Liver (tissue), 9 donors: Measurements from ENCODE around the gene AFP. TPM values are rescaled to one million over a fixed set of nuclear protein-coding genes. Genes with fewer than 3 reads are reported as not detected.

Experiments
- DNase-seq: peaks from one replicate; pipeline ENCODE4 v3.0.0-alpha.2; 2017; ENCODE audit warnings: low spot score
- H3K27ac ChIP-seq, 2 donors: one replicate each; pipeline ENCODE4 v1.7.0; 2013; ENCODE audit warnings: inconsistent platforms in 2 of 2, low read length in 2 of 2, control low read depth in 1 of 2, low read depth in 1 of 2, mild to moderate bottlenecking in 1 of 2
- H3K27me3 ChIP-seq, 4 donors: one replicate each; pipeline versions ENCODE4 v1.6.1 to v1.7.0; 2013; ENCODE audit warnings: low read length in 3 of 4, inconsistent platforms in 1 of 4, mild to moderate bottlenecking in 1 of 4, moderate library complexity in 1 of 4; ENCODE audit not compliant: control insufficient read depth in 4 of 4, insufficient read depth in 4 of 4
- H3K36me3 ChIP-seq, 4 donors: one replicate each; pipeline versions ENCODE4 v1.6.1 to v1.7.0; 2013; ENCODE audit warnings: low read length in 3 of 4, mild to moderate bottlenecking in 3 of 4, low read depth in 1 of 4, moderate library complexity in 1 of 4; ENCODE audit not compliant: control insufficient read depth in 4 of 4, insufficient read depth in 3 of 4
- H3K4me1 ChIP-seq, 4 donors: one replicate each; pipeline versions ENCODE4 v1.6.1 to v1.7.0; 2013; ENCODE audit warnings: low read length in 3 of 4, mild to moderate bottlenecking in 3 of 4, moderate library complexity in 1 of 4; ENCODE audit not compliant: control insufficient read depth in 4 of 4, insufficient read depth in 4 of 4
- H3K4me3 ChIP-seq, 3 donors: one replicate each; pipeline versions ENCODE4 v1.6.1 to v1.7.0; 2013; ENCODE audit warnings: low read length in 3 of 3, control low read depth in 1 of 3, low read depth in 1 of 3, mild to moderate bottlenecking in 1 of 3
- H3K9ac ChIP-seq, 2 donors: one replicate each; pipeline ENCODE4 v1.7.0; 2013; ENCODE audit warnings: low read length in 2 of 2, mild to moderate bottlenecking in 2 of 2, moderate library complexity in 2 of 2, control low read depth in 1 of 2, low read depth in 1 of 2
- H3K9me3 ChIP-seq, 4 donors: one replicate each; pipeline versions ENCODE4 v1.6.1 to v1.7.0; 2013; ENCODE audit warnings: low read length in 3 of 4; ENCODE audit not compliant: control insufficient read depth in 4 of 4
- ATF3 ChIP-seq: IDR thresholded peaks from 2 replicates; pipeline ENCODE4 v1.6.1; 2016; ENCODE audit warnings: antibody characterized with exemption
- EGR1 ChIP-seq, 2 donors: IDR thresholded peaks; 2 replicates each; pipeline ENCODE4 v1.6.1; 2016 to 2018; ENCODE audit warnings: antibody characterized with exemption in 2 of 2, low read depth in 2 of 2
- FOXA1 ChIP-seq: IDR thresholded peaks from 2 replicates; pipeline ENCODE4 v1.6.1; 2016; ENCODE audit warnings: antibody characterized with exemption
- FOXA2 ChIP-seq: IDR thresholded peaks from 2 replicates; pipeline ENCODE4 v1.6.1; 2016; ENCODE audit warnings: antibody characterized with exemption
- GABPA ChIP-seq, 2 donors: IDR thresholded peaks in 1 of 2; conservative IDR thresholded peaks in 1 of 2; 2 replicates each; pipeline ENCODE4 v1.6.1; 2016; ENCODE audit warnings: antibody characterized with exemption in 2 of 2, mild to moderate bottlenecking in 1 of 2, moderate library complexity in 1 of 2
- HNF4A ChIP-seq, 2 donors: conservative IDR thresholded peaks; 2 replicates each; pipeline ENCODE4 v1.6.1; 2016; ENCODE audit warnings: antibody characterized with exemption in 2 of 2, mild to moderate bottlenecking in 2 of 2
- HNF4G ChIP-seq: IDR thresholded peaks from 2 replicates; pipeline ENCODE4 v1.6.1; 2016; ENCODE audit warnings: antibody characterized with exemption
- JUND ChIP-seq, 2 donors: IDR thresholded peaks; 2 replicates each; pipeline ENCODE4 v1.6.1; 2016; ENCODE audit warnings: antibody characterized with exemption in 2 of 2
- NR2F2 ChIP-seq: IDR thresholded peaks from 2 replicates; pipeline ENCODE4 v1.6.1; 2016; ENCODE audit warnings: antibody characterized with exemption
- RAD21 ChIP-seq, 2 donors: IDR thresholded peaks; 2 replicates each; pipeline ENCODE4 v1.6.1; 2016; ENCODE audit warnings: antibody characterized with exemption in 2 of 2, mild to moderate bottlenecking in 2 of 2
- REST ChIP-seq: IDR thresholded peaks from 2 replicates; pipeline ENCODE4 v1.6.1; 2016; ENCODE audit warnings: antibody characterized with exemption, mild to moderate bottlenecking
- RXRA ChIP-seq, 2 donors: IDR thresholded peaks; 2 replicates each; pipeline ENCODE4 v1.6.1; 2017 to 2018; ENCODE audit warnings: antibody characterized with exemption in 2 of 2, mild to moderate bottlenecking in 1 of 2
- SP1 ChIP-seq: IDR thresholded peaks from 2 replicates; pipeline ENCODE4 v1.6.1; 2018; ENCODE audit warnings: antibody characterized with exemption, mild to moderate bottlenecking
- TAF1 ChIP-seq: conservative IDR thresholded peaks from 2 replicates; pipeline ENCODE4 v1.6.1; 2016; ENCODE audit warnings: antibody characterized with exemption, mild to moderate bottlenecking
- YY1 ChIP-seq: IDR thresholded peaks from 2 replicates; pipeline ENCODE4 v1.6.1; 2016; ENCODE audit warnings: antibody characterized with exemption, mild to moderate bottlenecking
- WGBS: extraction: QIAGEN DNeasy Blood & Tissue Kit; methylation state at CpG from one replicate; pipeline ENCODE4 v1.1.7; 2013; 5-methylcytosine and 5-hydroxymethylcytosine counted together
- polyA plus RNA-seq, 2 donors: library from polyadenylated mRNA; stranded (reverse) in 1 of 2; unstranded in 1 of 2; fragments of 200-250 nt in 1 of 2; fragments of >200 nt in 1 of 2; fragmentation: Nextera tagmentation in 1 of 2; extraction: Ambion mirVana in 1 of 2; gene quantifications; one replicate each; pipeline versions ENCODE4 v1.2.1 to v1.2.3, GENCODE V29; 2013 to 2015
- total RNA-seq, 2 donors: library from RNA; depleted of rRNA; stranded (reverse); fragments of >200 nt; gene quantifications; one replicate each; pipeline ENCODE4 v1.2.3, GENCODE V29; 2014
- TF ChIP-seq, protein P1 (sequence below): IDR thresholded peaks from 2 replicates; pipeline ENCODE4 v1.6.1; 2016; ENCODE audit warnings: antibody characterized with exemption
- TF ChIP-seq, protein P2 (sequence below): fragments of 150-350 bp; IDR thresholded peaks from 2 replicates; pipeline ENCODE4 v1.5.1; 2017; ENCODE audit warnings: improper control_type of control experiment, low read depth, low read length; ENCODE audit not compliant: missing input control
- TF ChIP-seq, protein P3 (sequence below): IDR thresholded peaks from 2 replicates; pipeline ENCODE4 v1.6.1; 2016; ENCODE audit warnings: antibody characterized with exemption
- donor health status: healthy.
- donor health status: healthy.
- donor health status: healthy.
- donor health status: healthy.
- donor health status: healthy.

The AFP gene
- total and polyA plus RNA-seq, 4 donors = 1.0 to 3,875 (median 5.7) TPM

DNA sequence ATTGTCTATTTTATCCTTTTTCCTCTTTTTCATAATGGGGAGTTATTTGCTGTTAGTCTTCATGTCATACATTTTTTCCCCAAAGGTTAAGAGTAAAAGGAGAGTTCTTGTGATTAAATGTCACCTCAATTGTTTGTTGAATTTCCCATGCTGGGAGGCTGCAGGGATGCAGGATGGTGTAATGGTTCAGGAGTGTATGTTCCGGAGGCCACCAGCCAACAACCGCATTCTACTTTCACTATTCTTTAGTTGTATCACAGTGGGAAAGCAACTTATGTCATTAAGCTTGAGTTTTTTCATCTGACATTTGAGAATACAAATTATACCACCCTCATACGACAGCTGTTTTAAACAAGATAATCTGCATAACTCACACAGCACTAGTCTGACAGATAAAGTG lies 15.4 kb downstream of the AFP start:
- Histone ChIP-seq H3K9me3 (no peaks in the 10 kb centered on the region), H3K27me3 (no peaks in the 10 kb centered on the region), H3K9ac (no peak overlapping the region), H3K4me1 (peaks cover 0 to 33% (median 11%) of the 10 kb centered on the region in 4 donors), H3K4me3 (no peak overlapping the region), H3K36me3 (no peaks in the 10 kb centered on the region), H3K27ac (no peak overlapping the region)
- TF ChIP-seq REST = no peak
- TF ChIP-seq RAD21 (IDR thresholded peaks at IDR 0.05) = peak in 1 of 2 donors; percentile 26
- TF ChIP-seq ATF3 = no peak
- no peak for TF ChIP-seq NR2F2
- TF ChIP-seq TAF1 = no peak
- no peak for TF ChIP-seq FOXA2
- no peak for TF ChIP-seq RXRA (IDR thresholded peaks at IDR 0.05)
- peak in 1 of 2 donors; percentile 23 for TF ChIP-seq HNF4A (conservative IDR thresholded peaks at IDR 0.05)
- peak; percentile 28 for TF ChIP-seq YY1
- TF ChIP-seq JUND (IDR thresholded peaks at IDR 0.05) = no peak
- TF ChIP-seq, protein P1, sequence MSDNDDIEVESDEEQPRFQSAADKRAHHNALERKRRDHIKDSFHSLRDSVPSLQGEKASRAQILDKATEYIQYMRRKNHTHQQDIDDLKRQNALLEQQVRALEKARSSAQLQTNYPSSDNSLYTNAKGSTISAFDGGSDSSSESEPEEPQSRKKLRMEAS = no peak
- TF ChIP-seq, protein P2, sequence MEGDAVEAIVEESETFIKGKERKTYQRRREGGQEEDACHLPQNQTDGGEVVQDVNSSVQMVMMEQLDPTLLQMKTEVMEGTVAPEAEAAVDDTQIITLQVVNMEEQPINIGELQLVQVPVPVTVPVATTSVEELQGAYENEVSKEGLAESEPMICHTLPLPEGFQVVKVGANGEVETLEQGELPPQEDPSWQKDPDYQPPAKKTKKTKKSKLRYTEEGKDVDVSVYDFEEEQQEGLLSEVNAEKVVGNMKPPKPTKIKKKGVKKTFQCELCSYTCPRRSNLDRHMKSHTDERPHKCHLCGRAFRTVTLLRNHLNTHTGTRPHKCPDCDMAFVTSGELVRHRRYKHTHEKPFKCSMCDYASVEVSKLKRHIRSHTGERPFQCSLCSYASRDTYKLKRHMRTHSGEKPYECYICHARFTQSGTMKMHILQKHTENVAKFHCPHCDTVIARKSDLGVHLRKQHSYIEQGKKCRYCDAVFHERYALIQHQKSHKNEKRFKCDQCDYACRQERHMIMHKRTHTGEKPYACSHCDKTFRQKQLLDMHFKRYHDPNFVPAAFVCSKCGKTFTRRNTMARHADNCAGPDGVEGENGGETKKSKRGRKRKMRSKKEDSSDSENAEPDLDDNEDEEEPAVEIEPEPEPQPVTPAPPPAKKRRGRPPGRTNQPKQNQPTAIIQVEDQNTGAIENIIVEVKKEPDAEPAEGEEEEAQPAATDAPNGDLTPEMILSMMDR = no peak
- TF ChIP-seq HNF4G = no peak
- no peak for TF ChIP-seq EGR1 (IDR thresholded peaks at IDR 0.05; ENCODE audit: low read depth in 2 of 2)
- TF ChIP-seq FOXA1 = no peak
- no peak for TF ChIP-seq GABPA (IDR thresholded peaks at IDR 0.05 in 1 of 2, conservative IDR thresholded peaks at IDR 0.05 in 1 of 2)
- peak; percentile 31 for TF ChIP-seq SP1
- TF ChIP-seq, protein P3, sequence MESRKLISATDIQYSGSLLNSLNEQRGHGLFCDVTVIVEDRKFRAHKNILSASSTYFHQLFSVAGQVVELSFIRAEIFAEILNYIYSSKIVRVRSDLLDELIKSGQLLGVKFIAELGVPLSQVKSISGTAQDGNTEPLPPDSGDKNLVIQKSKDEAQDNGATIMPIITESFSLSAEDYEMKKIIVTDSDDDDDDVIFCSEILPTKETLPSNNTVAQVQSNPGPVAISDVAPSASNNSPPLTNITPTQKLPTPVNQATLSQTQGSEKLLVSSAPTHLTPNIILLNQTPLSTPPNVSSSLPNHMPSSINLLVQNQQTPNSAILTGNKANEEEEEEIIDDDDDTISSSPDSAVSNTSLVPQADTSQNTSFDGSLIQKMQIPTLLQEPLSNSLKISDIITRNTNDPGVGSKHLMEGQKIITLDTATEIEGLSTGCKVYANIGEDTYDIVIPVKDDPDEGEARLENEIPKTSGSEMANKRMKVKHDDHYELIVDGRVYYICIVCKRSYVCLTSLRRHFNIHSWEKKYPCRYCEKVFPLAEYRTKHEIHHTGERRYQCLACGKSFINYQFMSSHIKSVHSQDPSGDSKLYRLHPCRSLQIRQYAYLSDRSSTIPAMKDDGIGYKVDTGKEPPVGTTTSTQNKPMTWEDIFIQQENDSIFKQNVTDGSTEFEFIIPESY = no peak
- no peak for DNase-seq
- WGBS = 55% methylated on average over 3 of the region's 3 CpGs
